Left ventricle myocardium inferior (tissue), 1 donor: ENCODE results near the gene GPR15. TPM values are rescaled to one million over a fixed set of nuclear protein-coding genes. Genes with fewer than 3 reads are reported as not detected.

Source experiments
- DNase-seq: peaks from one replicate; pipeline ENCODE4 v3.0.0-alpha.2; 2020
- H3K27ac ChIP-seq: fragments of 200-600 bp; replicated peaks from 2 replicates; pipeline ENCODE4 v1.8.0; 2021
- H3K27me3 ChIP-seq: fragments of 200-600 bp; 2 replicates; pipeline ENCODE4 v1.8.0; 2021; ENCODE audit warnings: low read depth
- H3K36me3 ChIP-seq: fragments of 200-600 bp; 2 replicates; pipeline ENCODE4 v1.8.0; 2021
- H3K4me1 ChIP-seq: fragments of 200-600 bp; 2 replicates; pipeline ENCODE4 v1.8.0; 2021
- H3K4me3 ChIP-seq: fragments of 200-600 bp; 2 replicates; pipeline ENCODE4 v1.8.0; 2021; ENCODE audit warnings: mild to moderate bottlenecking, moderate library complexity
- H3K9me3 ChIP-seq: fragments of 200-600 bp; replicated peaks from 2 replicates; pipeline ENCODE4 v1.8.0; 2021
- CTCF ChIP-seq: fragments of 200-600 bp; IDR thresholded peaks from 2 replicates; pipeline ENCODE4 v1.8.0; 2021; ENCODE audit warnings: antibody characterized with exemption, mild to moderate bottlenecking, borderline replicate concordance
- intact Hi-C: fragments of 100-400 bp; cut with micrococcal nuclease; formaldehyde crosslinking; loops from one replicate; pipeline ENCODE4 v1.11.0; 2022
- total RNA-seq: library from RNA; stranded (reverse); fragmentation: NEBNext Ultra II Directional; extraction: Animal tissue kit (Norgen Biotek cat#: 25700); gene quantifications from one replicate; pipeline ENCODE4 v1.2.1, GENCODE V29; 2021
- donor health status: DM: no; HTN: yes; CAD: no; lungs with severe emphysema.

The GPR15 gene
- total RNA-seq, 1 donor from 2014 or later = not detected

DNA sequence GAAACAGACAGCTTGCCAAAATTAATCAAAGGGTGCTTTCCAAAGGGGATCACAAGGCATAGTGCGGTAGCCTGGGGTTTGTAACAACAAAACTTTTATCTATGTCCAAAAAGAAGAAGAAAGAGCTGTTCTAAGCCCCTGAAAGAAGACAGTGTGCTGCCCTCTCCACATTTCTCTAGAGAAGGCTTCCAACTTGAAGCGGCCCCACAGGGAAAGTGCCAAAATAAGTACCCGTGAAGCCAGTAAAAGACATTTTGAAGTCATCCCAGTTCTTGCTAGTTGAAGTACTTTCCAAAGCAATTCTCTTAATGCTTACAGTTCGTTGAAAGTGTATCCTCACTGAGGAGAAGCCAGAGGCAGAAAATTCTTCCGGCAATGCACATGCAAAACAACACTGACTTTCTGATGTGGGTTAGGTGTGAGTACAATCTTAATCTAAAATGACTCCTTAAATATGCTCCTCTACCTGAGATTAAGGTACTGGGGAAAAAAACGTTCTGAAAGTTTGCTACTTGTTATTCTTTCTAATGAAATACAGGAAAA, 21.3 kb downstream of the GPR15 start:
- Histone ChIP-seq H3K36me3 (no peaks in the 10 kb centered on the region), H3K27ac (no peak overlapping the region), H3K4me1 (no peaks in the 10 kb centered on the region), H3K27me3 (peaks cover 4% of the 10 kb centered on the region), H3K9me3 (no peaks in the 10 kb centered on the region), H3K4me3 (no peak overlapping the region)
- TF ChIP-seq CTCF = no peak
- DNase-seq = no peak
- intact Hi-C loops = no loop called here

GRCh38 chr3:98553753-98554152, 22.0 kb downstream of the GPR15 start:
- H3K4me3 ChIP-seq = no peak overlapping the region
- no peak overlapping the region for H3K27ac ChIP-seq
- peaks cover 4% of the 10 kb centered on the region for H3K27me3 ChIP-seq
- H3K4me1 ChIP-seq = no peaks in the 10 kb centered on the region
- intact Hi-C loops = no loop called here
- no peak for DNase-seq
- H3K9me3 ChIP-seq = no peaks in the 10 kb centered on the region
- no peak for TF ChIP-seq CTCF
- no peaks in the 10 kb centered on the region for H3K36me3 ChIP-seq

GRCh38 chr3:98554580-98554979, 22.8 kb downstream of the GPR15 start:
- Histone ChIP-seq H3K27me3 (peaks cover 4% of the 10 kb centered on the region), H3K9me3 (no peaks in the 10 kb centered on the region), H3K4me3 (no peak overlapping the region), H3K4me1 (no peaks in the 10 kb centered on the region), H3K36me3 (no peaks in the 10 kb centered on the region), H3K27ac (no peak overlapping the region)
- intact Hi-C loops = no loop called here
- no peak for DNase-seq
- no peak for TF ChIP-seq CTCF

DNA sequence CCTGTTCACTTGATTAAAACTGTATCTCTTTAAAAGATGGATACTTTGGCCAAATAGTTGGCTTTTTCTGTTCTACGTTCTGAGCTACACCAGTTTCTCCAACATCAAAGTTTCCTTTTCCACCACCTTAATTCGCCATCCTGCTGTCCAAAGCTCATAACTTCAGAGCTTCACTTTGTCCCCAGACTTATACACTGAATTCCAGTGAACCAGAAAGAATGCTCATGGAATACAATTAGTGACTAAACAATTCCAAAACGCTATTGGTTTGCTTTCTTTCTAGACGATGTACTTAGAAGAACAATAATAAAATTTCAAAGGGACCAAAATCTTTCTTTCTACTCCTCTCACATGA, 23.2 kb downstream of the GPR15 start:
- H3K36me3 ChIP-seq = no peaks in the 10 kb centered on the region
- H3K4me1 ChIP-seq = no peaks in the 10 kb centered on the region
- no peak overlapping the region for H3K4me3 ChIP-seq
- no peak for TF ChIP-seq CTCF
- intact Hi-C loops = no loop called here
- no peak overlapping the region for H3K27ac ChIP-seq
- H3K9me3 ChIP-seq = no peaks in the 10 kb centered on the region
- H3K27me3 ChIP-seq = peaks cover 4% of the 10 kb centered on the region
- DNase-seq = no peak

DNA sequence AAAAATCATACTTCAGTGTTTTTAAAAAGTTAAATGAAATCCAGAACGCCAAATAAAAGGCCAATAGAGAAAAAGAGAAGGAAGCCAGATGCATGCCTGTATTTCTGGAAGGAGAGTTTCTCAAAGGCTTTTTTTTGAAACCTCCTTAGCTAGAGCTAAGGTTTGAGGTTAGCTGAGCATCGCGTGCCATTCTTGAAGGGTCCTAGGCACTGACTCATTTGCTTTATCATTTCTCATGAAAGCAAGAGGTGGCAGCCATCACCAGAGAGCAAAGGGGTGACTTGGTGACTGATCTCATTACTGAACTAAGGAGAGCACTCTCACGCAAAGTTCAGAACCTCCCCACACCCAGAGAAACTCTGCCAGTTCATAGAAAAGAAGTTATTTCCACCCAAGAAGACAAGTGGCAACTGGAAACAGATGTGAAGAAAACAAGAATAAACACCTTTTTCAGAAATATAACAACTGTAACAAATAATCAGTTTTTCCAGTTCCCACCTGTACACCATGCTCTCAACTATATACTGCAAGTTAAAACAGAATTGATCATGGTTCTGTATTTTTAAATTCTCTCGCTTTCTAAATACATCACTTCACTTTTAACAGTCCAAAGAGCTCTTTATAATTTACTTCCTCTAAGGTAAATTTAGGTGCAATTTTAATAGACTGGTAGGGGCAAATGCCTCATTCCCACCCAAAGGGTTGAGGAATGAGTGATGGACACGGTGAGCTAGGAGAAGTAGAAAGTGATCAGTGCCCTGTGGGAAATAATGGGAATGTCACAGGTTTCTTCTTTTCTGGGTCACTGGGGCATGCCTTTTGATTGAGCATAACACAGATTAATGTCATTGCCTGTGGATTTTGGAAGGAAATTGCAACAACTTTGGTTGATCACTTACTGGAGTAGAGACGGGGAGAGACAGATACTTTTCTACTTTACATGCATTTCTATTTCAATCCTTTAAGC, 24.7 kb downstream of the GPR15 start:
- Histone ChIP-seq H3K36me3 (no peaks in the 10 kb centered on the region), H3K27me3 (peaks cover 4% of the 10 kb centered on the region), H3K4me3 (no peak overlapping the region), H3K27ac (no peak overlapping the region), H3K4me1 (no peaks in the 10 kb centered on the region), H3K9me3 (no peaks in the 10 kb centered on the region)
- DNase-seq = no peak
- intact Hi-C loops = no loop called here
- no peak for TF ChIP-seq CTCF
